GM21529 (cell line): Measurements from ENCODE around the gene PDZK1.
"Not testable (repeated sequence)": the region's sequence is repeated elsewhere in the genome, so short reads cannot be mapped to it uniquely, and the experiment has no call there.

Source experiments
- ATAC-seq: cut with Tn5 transposase; IDR thresholded peaks from one replicate; pipeline ENCODE4 v1.9.1; 2021; ENCODE audit not compliant: unreplicated experiment

Gene PDZK1

DNA sequence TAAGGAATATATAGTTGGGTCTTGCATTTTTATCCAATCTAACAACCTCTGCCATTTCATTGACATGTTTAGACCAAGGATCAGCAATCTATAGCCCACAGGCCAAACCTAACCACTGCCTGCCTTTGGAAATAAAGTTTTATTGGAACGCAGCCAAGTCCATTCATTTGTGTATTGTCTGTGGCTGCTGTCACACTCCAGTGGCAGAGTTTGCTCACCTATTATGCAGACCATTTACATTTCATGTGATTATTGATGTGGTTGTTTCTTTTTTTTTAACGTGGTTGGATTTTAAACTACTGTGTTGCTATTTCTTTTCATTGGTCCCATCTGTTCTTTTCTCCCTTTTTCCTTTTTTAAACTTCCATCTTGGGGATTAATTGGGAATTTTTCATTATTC, 44.7 kb downstream of the PDZK1 start:
- ATAC-seq = not testable (repeated sequence)

DNA sequence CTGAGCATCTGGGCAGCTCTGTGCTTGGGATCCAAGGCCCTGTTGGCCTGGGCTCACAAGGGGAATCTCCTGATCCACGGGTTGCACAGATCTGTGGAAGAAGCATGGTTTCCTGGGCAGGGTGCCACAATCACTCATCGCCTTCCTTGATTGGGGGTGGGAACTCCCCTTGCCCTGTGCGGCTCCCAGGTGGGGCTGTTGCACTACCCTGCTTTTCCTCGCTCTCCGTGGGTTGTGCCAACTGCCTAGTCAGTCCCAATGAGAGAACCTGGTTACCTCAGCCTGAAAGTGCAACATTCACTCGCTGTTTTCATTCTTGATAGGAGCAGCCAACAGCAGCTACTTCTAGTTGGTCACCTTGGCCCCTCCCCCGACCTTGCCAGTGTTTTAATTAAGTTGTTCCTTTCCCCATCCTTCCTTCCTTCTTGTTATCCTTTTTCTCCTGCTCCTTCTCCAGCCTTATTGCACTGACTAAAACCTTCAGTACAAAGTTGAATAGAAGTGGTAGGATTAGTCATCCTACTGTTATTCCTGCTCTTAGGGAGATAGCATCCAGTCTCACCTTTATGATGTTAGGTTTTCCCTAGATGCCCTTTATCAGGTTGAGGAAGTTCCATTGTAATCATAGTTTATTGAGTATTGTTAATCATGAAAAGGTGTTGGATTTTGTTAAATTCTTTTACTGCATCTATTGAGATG, 50.8 kb downstream of the PDZK1 start:
- ATAC-seq = not testable (repeated sequence)

DNA sequence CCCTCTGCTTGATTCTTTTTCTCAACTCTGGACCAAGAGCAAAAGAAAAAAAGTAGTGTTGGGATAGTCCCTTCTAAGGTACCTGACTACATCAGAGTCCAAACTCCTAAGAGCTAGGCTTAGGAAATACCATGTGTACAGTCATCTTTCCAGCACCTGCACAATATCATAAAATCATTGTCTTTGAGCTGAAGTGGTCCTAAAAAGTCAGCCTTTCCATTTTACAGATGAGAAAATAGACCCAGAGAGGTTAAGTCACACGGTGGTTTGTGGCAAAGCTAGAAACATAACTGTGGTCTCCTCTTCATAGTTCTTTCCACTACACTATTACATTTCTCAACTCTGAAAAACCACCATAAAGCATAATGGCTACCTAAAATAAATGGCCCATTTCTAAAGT, 63.2 kb downstream of the PDZK1 start:
- not testable (repeated sequence) for ATAC-seq

DNA sequence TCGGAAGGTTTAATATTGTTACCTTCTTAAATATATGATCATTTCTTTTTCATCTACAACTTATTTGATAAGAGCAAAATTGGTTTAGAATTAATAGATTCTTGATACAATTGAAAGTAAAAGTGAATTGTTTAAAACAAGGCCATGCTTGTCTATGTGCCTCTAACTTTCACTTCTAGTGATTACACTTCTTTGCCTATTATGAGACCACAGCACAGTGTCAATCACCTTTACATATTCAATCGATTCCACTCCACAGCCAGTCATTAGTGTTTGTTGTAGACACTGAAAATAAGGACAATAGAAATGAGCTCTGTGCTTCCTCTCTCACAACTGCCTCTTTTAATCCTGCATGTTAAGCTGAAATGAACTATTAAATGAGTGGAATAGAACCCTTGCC, 65.3 kb downstream of the PDZK1 start:
- ATAC-seq = not testable (repeated sequence)

DNA sequence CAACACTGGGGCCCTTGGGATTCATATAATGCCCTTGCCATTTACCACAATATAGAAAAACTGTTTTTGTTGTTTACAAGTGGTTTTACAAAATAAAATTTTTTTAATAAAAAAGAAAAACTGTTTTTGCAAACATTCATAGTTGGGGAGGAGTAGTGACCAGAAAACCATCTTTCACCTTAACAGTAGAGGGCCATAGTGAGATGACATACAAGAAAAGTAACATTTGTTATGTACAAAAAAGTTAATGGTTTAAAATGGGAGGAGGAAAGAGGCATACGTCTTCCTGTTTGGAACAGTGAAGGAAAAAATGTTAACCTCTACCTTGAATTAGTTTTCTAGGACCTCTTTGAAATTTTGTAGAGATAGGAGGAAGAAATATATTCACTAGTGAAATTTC, 70.9 kb downstream of the PDZK1 start:
- ATAC-seq = not testable (repeated sequence)

DNA sequence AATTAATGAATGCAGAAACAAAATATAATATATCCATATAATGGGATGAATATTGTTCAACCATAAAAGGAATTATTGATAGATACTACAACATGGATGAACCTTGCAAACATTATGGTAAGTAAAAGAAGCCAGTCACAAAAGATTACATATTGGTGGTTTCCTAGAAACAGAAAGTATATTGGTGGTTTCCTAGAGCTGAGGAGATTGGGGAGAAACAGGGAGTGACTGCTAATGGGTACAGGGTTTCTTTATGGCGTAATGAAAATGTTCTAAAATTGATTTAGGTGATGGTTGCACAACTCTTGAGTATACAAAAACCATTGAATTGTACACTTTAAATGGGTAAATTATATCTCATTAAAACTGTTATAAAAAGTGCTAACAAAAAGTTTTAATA, 85.0 kb downstream of the PDZK1 start:
- not testable (repeated sequence) for ATAC-seq
